ENCODE results near the gene YPEL5. TPM values are rescaled to one million over a fixed set of nuclear protein-coding genes. Genes with fewer than 3 reads are reported as not detected.

Gene YPEL5
- polyA plus RNA-seq, 1 experiment = 112 TPM

- Histone ChIP-seq H3K4me3 (ENCODE audit: low read depth, low read length) (no peak overlapping the region), H3K27ac (ENCODE audit: low read depth, low read length) (no peak overlapping the region), H3K9me3 (ENCODE audit: control insufficient read depth, insufficient read depth, low read length) (no peaks in the 10 kb centered on the region), H3K27me3 (ENCODE audit: control insufficient read depth, insufficient read depth, low read length) (peaks cover 5% of the 10 kb centered on the region)
- CTCF ChIA-PET = interaction anchor here (0.6 to 2.5 kb wide), 2 partner anchors 14 to 103 kb away, joined by 3 to 11 read pairs; no protein-coding TSS in a partner anchor
- TF ChIP-seq, protein P1, sequence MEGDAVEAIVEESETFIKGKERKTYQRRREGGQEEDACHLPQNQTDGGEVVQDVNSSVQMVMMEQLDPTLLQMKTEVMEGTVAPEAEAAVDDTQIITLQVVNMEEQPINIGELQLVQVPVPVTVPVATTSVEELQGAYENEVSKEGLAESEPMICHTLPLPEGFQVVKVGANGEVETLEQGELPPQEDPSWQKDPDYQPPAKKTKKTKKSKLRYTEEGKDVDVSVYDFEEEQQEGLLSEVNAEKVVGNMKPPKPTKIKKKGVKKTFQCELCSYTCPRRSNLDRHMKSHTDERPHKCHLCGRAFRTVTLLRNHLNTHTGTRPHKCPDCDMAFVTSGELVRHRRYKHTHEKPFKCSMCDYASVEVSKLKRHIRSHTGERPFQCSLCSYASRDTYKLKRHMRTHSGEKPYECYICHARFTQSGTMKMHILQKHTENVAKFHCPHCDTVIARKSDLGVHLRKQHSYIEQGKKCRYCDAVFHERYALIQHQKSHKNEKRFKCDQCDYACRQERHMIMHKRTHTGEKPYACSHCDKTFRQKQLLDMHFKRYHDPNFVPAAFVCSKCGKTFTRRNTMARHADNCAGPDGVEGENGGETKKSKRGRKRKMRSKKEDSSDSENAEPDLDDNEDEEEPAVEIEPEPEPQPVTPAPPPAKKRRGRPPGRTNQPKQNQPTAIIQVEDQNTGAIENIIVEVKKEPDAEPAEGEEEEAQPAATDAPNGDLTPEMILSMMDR (IDR thresholded peaks at IDR 0.05; ENCODE audit: low read depth, low read length) = no peak
- no peak for DNase-seq (ENCODE audit: low read depth, low spot score)
- POLR2A ChIA-PET = no interaction called here
Observed at GRCh38 chr2:30194421-30194820, 47.6 kb downstream of the YPEL5 start.

DNA sequence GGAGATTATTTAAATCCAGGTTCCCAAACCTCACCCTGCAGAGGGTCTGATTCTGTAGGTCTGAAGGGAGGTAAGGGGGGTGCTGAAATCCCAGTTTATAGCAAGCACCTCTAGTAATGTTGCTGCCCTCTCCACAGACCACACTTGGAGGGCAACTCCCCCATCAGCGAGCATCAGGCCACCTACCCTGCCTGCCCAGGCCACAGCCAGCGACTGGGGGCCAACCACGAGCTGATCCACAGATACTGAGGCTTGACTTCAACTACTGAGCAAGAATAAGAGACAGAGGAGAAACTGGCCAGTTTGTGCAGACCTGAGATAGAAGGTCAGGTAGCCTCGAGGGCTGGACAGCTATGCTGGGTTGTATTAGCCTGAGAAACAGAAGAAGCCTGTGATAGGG lies 48.2 kb downstream of the YPEL5 start:
- no peak overlapping the region for H3K4me3 ChIP-seq (ENCODE audit: low read depth, low read length)
- no peak for DNase-seq (ENCODE audit: low read depth, low spot score)
- TF ChIP-seq, protein P1 (IDR thresholded peaks at IDR 0.05; ENCODE audit: low read depth, low read length) = no peak
- no peak overlapping the region for H3K27ac ChIP-seq (ENCODE audit: low read depth, low read length)
- H3K27me3 ChIP-seq (ENCODE audit: control insufficient read depth, insufficient read depth, low read length) = peaks cover 5% of the 10 kb centered on the region
- ChIA-PET POLR2A (interaction anchor here (0.6 kb wide), 1 partner anchor 36 kb away, joined by 3 read pairs; no protein-coding TSS in a partner anchor), CTCF (interaction anchor here (0.6 to 1.3 kb wide), 2 partner anchors 14 to 104 kb away, joined by 3 to 4 read pairs; no protein-coding TSS in a partner anchor)
- no peaks in the 10 kb centered on the region for H3K9me3 ChIP-seq (ENCODE audit: control insufficient read depth, insufficient read depth, low read length)

- ChIA-PET POLR2A (no interaction called here), CTCF (interaction anchor here (1.4 kb wide), 1 partner anchor 514 kb away, joined by 4 read pairs; no protein-coding TSS in a partner anchor)
Observed at GRCh38 chr2:30197570-30198192, 50.9 kb downstream of the YPEL5 start.

GRCh38 chr2:30201990-30202389 lies 55.2 kb downstream of the YPEL5 start:
- no peak overlapping the region for H3K27ac ChIP-seq (ENCODE audit: low read depth, low read length)
- peaks cover 13% of the 10 kb centered on the region for H3K27me3 ChIP-seq (ENCODE audit: control insufficient read depth, insufficient read depth, low read length)
- POLR2A ChIA-PET = interaction anchor here (1.2 kb wide), 1 partner anchor 29 kb away, joined by 10 read pairs; the partner anchor contains the start of gene LBH
- DNase-seq (ENCODE audit: low read depth, low spot score) = no peak
- TF ChIP-seq, protein P1 (IDR thresholded peaks at IDR 0.05; ENCODE audit: low read depth, low read length) = no peak
- H3K4me3 ChIP-seq (ENCODE audit: low read depth, low read length) = no peak overlapping the region
- CTCF ChIA-PET = interaction anchor here (1.1 to 2.7 kb wide), 4 partner anchors 36 to 510 kb away, joined by 4 to 15 read pairs (median 8); no protein-coding TSS in a partner anchor
- no peaks in the 10 kb centered on the region for H3K9me3 ChIP-seq (ENCODE audit: control insufficient read depth, insufficient read depth, low read length)

More at GRCh38 chr2:30197570-30198192, 50.9 kb downstream of the YPEL5 start:
- no peaks in the 10 kb centered on the region for H3K9me3 ChIP-seq (ENCODE audit: control insufficient read depth, insufficient read depth, low read length)
- H3K27ac ChIP-seq (ENCODE audit: low read depth, low read length) = no peak overlapping the region
- no peaks in the 10 kb centered on the region for H3K27me3 ChIP-seq (ENCODE audit: control insufficient read depth, insufficient read depth, low read length)
- H3K4me3 ChIP-seq (ENCODE audit: low read depth, low read length) = no peak overlapping the region
- TF ChIP-seq, protein P1 (IDR thresholded peaks at IDR 0.05; ENCODE audit: low read depth, low read length) = no peak
- DNase-seq (ENCODE audit: low read depth, low spot score) = no peak

GRCh38 chr2:30203156-30203555 lies 56.3 kb downstream of the YPEL5 start:
- TF ChIP-seq, protein P1 (IDR thresholded peaks at IDR 0.05; ENCODE audit: low read depth, low read length) = no peak
- no peak for DNase-seq (ENCODE audit: low read depth, low spot score)
- H3K9me3 ChIP-seq (ENCODE audit: control insufficient read depth, insufficient read depth, low read length) = no peaks in the 10 kb centered on the region
- H3K27ac ChIP-seq (ENCODE audit: low read depth, low read length) = no peak overlapping the region
- no peak overlapping the region for H3K4me3 ChIP-seq (ENCODE audit: low read depth, low read length)
- peaks cover 13% of the 10 kb centered on the region for H3K27me3 ChIP-seq (ENCODE audit: control insufficient read depth, insufficient read depth, low read length)
- ChIA-PET CTCF (interaction anchor here (0.9 to 7.2 kb wide), 3 partner anchors 36 to 504 kb away, joined by 4 to 83 read pairs (median 13); no protein-coding TSS in a partner anchor), POLR2A (interaction anchor here (1.0 kb wide), 1 partner anchor 29 kb away, joined by 3 read pairs; no protein-coding TSS in a partner anchor)
